Effector CD4-positive, alpha-beta T cell (primary cell): ENCODE data around the gene BIN1.
A peak's percentile ranks its signal among the peaks of the same experiment; 100 is the strongest.

Source experiments
- DNase-seq: peaks from one replicate; pipeline ENCODE4 v3.0.0-alpha.2; 2020

BIN1 gene

GRCh38 chr2:127057371-127058245, 49.3 kb downstream of the BIN1 start:
- no peak for DNase-seq

- DNase-seq = no peak
Observed at GRCh38 chr2:127056631-127057370, 50.2 kb downstream of the BIN1 start.

- no peak for DNase-seq
Observed at GRCh38 chr2:127056086-127056485, 50.9 kb downstream of the BIN1 start.

GRCh38 chr2:127055786-127056076, 51.2 kb downstream of the BIN1 start:
- DNase-seq = no peak

- no peak for DNase-seq
Observed at GRCh38 chr2:127054996-127055785, 51.8 kb downstream of the BIN1 start.

GRCh38 chr2:127054604-127054930, 52.4 kb downstream of the BIN1 start:
- DNase-seq = no peak

- no peak for DNase-seq
Observed at GRCh38 chr2:127053731-127054603, 53.0 kb downstream of the BIN1 start.

GRCh38 chr2:127052771-127053691, 53.9 kb downstream of the BIN1 start:
- DNase-seq = no peak

GRCh38 chr2:127052057-127052770, 54.7 kb downstream of the BIN1 start:
- no peak for DNase-seq

GRCh38 chr2:127051116-127052056, 55.6 kb downstream of the BIN1 start:
- no peak for DNase-seq

GRCh38 chr2:127050803-127051115, 56.2 kb downstream of the BIN1 start:
- no peak for DNase-seq

GRCh38 chr2:127049927-127050802, 56.8 kb downstream of the BIN1 start:
- DNase-seq = peak; percentile 45

- DNase-seq = no peak
Observed at GRCh38 chr2:127048969-127049897, 57.7 kb downstream of the BIN1 start.

- no peak for DNase-seq
Observed at GRCh38 chr2:127048618-127048935, 58.4 kb downstream of the BIN1 start.

- no peak for DNase-seq
Observed at GRCh38 chr2:127047716-127048617, 59.0 kb downstream of the BIN1 start.

GRCh38 chr2:127047054-127047453, 59.9 kb downstream of the BIN1 start:
- no peak for DNase-seq

- DNase-seq = no peak
Observed at GRCh38 chr2:127046579-127046978, 60.4 kb downstream of the BIN1 start.
